HUES6 (cell line): ENCODE measurements around the gene SLC7A4.

Experiments used
- H3K27ac ChIP-seq: 2 replicates; pipeline ENCODE4 v1.7.0; 2013; ENCODE audit warnings: low read depth, mild to moderate bottlenecking, low read length, inconsistent platforms
- H3K27me3 ChIP-seq: 2 replicates; pipeline ENCODE4 v1.6.1; 2013; ENCODE audit warnings: low read length; ENCODE audit not compliant: control insufficient read depth, insufficient read depth
- H3K36me3 ChIP-seq: 2 replicates; pipeline ENCODE4 v1.6.1; 2013; ENCODE audit warnings: low read length; ENCODE audit not compliant: control insufficient read depth, insufficient read depth
- H3K4me1 ChIP-seq: 2 replicates; pipeline ENCODE4 v1.6.1; 2013; ENCODE audit warnings: low read length; ENCODE audit not compliant: control insufficient read depth, insufficient read depth
- H3K4me3 ChIP-seq: 2 replicates; pipeline ENCODE4 v1.5.1; 2013; ENCODE audit warnings: low read depth, low read length
- H3K9ac ChIP-seq: one replicate; pipeline ENCODE4 v1.6.1; 2013; ENCODE audit warnings: mild to moderate bottlenecking, low read length
- H3K9me3 ChIP-seq: 2 replicates; pipeline ENCODE4 v1.6.1; 2013; ENCODE audit warnings: low read depth, low read length; ENCODE audit not compliant: control insufficient read depth, insufficient read depth

Gene SLC7A4

GRCh38 chr22:20993304-20994127, 38.8 kb downstream of the SLC7A4 start:
- H3K27ac ChIP-seq, result no peak overlapping the region
- H3K4me3 ChIP-seq, result no peak overlapping the region
- H3K9ac ChIP-seq, result no peak overlapping the region
- H3K27me3 ChIP-seq, result no peaks in the 10 kb centered on the region
- H3K4me1 ChIP-seq, result no peaks in the 10 kb centered on the region
- H3K36me3 ChIP-seq, result peaks cover 73% of the 10 kb centered on the region
- H3K9me3 ChIP-seq, result no peaks in the 10 kb centered on the region

GRCh38 chr22:20992456-20993303, 39.7 kb downstream of the SLC7A4 start:
- Histone ChIP-seq H3K27ac (no peak overlapping the region), H3K27me3 (no peaks in the 10 kb centered on the region), H3K9ac (no peak overlapping the region), H3K9me3 (no peaks in the 10 kb centered on the region), H3K4me3 (no peak overlapping the region), H3K36me3 (peaks cover 76% of the 10 kb centered on the region), H3K4me1 (no peaks in the 10 kb centered on the region)

GRCh38 chr22:20992056-20992442, 40.3 kb downstream of the SLC7A4 start:
- no peak overlapping the region for H3K27ac ChIP-seq
- no peaks in the 10 kb centered on the region for H3K27me3 ChIP-seq
- no peaks in the 10 kb centered on the region for H3K4me1 ChIP-seq
- no peak overlapping the region for H3K4me3 ChIP-seq
- H3K9me3 ChIP-seq, result no peaks in the 10 kb centered on the region
- no peak overlapping the region for H3K9ac ChIP-seq
- H3K36me3 ChIP-seq, result peaks cover 73% of the 10 kb centered on the region

GRCh38 chr22:20991252-20992055, 40.9 kb downstream of the SLC7A4 start:
- Histone ChIP-seq H3K9me3 (no peaks in the 10 kb centered on the region), H3K4me3 (no peak overlapping the region), H3K4me1 (no peaks in the 10 kb centered on the region), H3K36me3 (peaks cover 69% of the 10 kb centered on the region), H3K27me3 (no peaks in the 10 kb centered on the region), H3K9ac (no peak overlapping the region), H3K27ac (no peak overlapping the region)

- Histone ChIP-seq H3K4me1 (no peaks in the 10 kb centered on the region), H3K4me3 (no peak overlapping the region), H3K9me3 (no peaks in the 10 kb centered on the region), H3K27ac (no peak overlapping the region), H3K36me3 (peaks cover 69% of the 10 kb centered on the region), H3K9ac (no peak overlapping the region), H3K27me3 (no peaks in the 10 kb centered on the region)
Measured at GRCh38 chr22:20990184-20991180, 41.9 kb downstream of the SLC7A4 start.

- Histone ChIP-seq H3K4me1 (no peaks in the 10 kb centered on the region), H3K9me3 (no peaks in the 10 kb centered on the region), H3K36me3 (peaks cover 67% of the 10 kb centered on the region), H3K27me3 (no peaks in the 10 kb centered on the region), H3K9ac (no peak overlapping the region), H3K4me3 (no peak overlapping the region), H3K27ac (no peak overlapping the region)
Measured at GRCh38 chr22:20989323-20990138, 42.8 kb downstream of the SLC7A4 start.

GRCh38 chr22:20988573-20989322, 43.6 kb downstream of the SLC7A4 start:
- Histone ChIP-seq H3K4me3 (no peak overlapping the region), H3K9me3 (no peaks in the 10 kb centered on the region), H3K27ac (no peak overlapping the region; the same call in 1 of the 2 replicates), H3K36me3 (peaks cover 65% of the 10 kb centered on the region), H3K27me3 (no peaks in the 10 kb centered on the region), H3K9ac (no peak overlapping the region), H3K4me1 (no peaks in the 10 kb centered on the region)

GRCh38 chr22:20987375-20987774, 45.0 kb downstream of the SLC7A4 start:
- peaks cover 51% of the 10 kb centered on the region for H3K36me3 ChIP-seq
- H3K27ac ChIP-seq, result no peak overlapping the region
- no peaks in the 10 kb centered on the region for H3K9me3 ChIP-seq

GRCh38 chr22:20986365-20986764, 46.0 kb downstream of the SLC7A4 start:
- Histone ChIP-seq H3K9me3 (no peaks in the 10 kb centered on the region), H3K4me1 (peaks cover 6% of the 10 kb centered on the region; the same call in 1 of the 2 replicates), H3K36me3 (peaks cover 41% of the 10 kb centered on the region), H3K27ac (no peak overlapping the region), H3K27me3 (no peaks in the 10 kb centered on the region), H3K4me3 (no peak overlapping the region), H3K9ac (no peak overlapping the region)

More at GRCh38 chr22:20987375-20987774, 45.0 kb downstream of the SLC7A4 start:
- Histone ChIP-seq H3K4me1 (peaks cover 4% of the 10 kb centered on the region; the same call in 1 of the 2 replicates), H3K4me3 (no peak overlapping the region), H3K9ac (no peak overlapping the region), H3K27me3 (no peaks in the 10 kb centered on the region)
